Breast epithelium (tissue), 3 donors: ENCODE measurements around the gene KRT2.

Experiments used
- POLR2A ChIP-seq: fragments of 450-650 bp; IDR thresholded peaks from one replicate; pipeline ENCODE4 v1.6.1; 2016; ENCODE audit warnings: antibody characterized with exemption, mild to moderate bottlenecking, moderate library complexity
- POLR2AphosphoS5 ChIP-seq, 3 donors: sonication (generic); formaldehyde crosslinking; IDR thresholded peaks; one replicate each; pipeline ENCODE4 v1.6.1; 2017; ENCODE audit warnings: antibody characterized with exemption in 3 of 3
- TF ChIP-seq, protein P1 (sequence below), 3 donors: fragments of 450-650 bp; IDR thresholded peaks; one replicate each; pipeline ENCODE4 v1.5.1; 2016 to 2017; ENCODE audit warnings: antibody characterized with exemption in 3 of 3, mild to moderate bottlenecking in 3 of 3, moderate library complexity in 3 of 3

DNA sequence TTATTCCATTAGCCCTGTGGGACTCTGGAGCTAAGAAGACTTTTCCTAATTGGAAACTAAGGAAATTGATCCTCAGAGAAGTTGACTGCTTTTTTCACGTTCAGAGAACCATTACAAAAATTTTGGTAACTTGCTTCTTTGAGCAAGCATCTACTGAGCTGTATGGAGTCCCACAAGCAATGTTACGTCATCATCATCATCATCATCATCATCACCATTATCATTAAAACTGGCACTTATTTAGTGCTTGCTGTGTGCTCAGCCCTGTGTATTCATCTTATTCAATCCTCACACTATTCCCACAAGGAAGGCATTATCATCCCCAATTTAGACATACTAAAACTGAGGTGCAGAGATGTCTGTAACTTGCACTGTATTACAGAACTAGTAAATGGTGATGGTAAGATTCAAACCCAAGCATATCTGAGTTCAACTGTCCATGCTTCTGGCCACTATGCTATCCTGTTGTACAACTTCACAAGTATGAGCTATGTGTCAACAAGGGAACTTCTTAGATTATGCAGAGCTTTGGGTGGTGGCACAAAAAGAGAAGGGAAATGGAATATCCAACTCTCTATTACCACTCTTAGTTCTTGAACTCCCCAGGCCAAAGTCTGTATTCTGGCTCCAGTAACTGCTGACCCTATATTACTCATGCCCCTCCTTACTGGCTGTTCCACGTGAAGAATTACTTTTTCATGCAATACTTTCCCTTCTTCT is 21.9 kb upstream of the KRT2 start:
- TF ChIP-seq POLR2A (no peak), POLR2AphosphoS5 (IDR thresholded peaks at IDR 0.05) (no peak)
- TF ChIP-seq, protein P1, sequence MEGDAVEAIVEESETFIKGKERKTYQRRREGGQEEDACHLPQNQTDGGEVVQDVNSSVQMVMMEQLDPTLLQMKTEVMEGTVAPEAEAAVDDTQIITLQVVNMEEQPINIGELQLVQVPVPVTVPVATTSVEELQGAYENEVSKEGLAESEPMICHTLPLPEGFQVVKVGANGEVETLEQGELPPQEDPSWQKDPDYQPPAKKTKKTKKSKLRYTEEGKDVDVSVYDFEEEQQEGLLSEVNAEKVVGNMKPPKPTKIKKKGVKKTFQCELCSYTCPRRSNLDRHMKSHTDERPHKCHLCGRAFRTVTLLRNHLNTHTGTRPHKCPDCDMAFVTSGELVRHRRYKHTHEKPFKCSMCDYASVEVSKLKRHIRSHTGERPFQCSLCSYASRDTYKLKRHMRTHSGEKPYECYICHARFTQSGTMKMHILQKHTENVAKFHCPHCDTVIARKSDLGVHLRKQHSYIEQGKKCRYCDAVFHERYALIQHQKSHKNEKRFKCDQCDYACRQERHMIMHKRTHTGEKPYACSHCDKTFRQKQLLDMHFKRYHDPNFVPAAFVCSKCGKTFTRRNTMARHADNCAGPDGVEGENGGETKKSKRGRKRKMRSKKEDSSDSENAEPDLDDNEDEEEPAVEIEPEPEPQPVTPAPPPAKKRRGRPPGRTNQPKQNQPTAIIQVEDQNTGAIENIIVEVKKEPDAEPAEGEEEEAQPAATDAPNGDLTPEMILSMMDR (IDR thresholded peaks at IDR 0.05): no peak
